GM12872 (cell line): ENCODE measurements around the gene TSEN15.

Experiments used
- CTCF ChIP-seq: IDR thresholded peaks from 3 replicates; pipeline ENCODE4 v1.5.1; 2011; ENCODE audit warnings: low read depth, mild to moderate bottlenecking, low read length, moderate library complexity; ENCODE audit not compliant: insufficient read depth

Gene TSEN15

GRCh38 chr1:184116287-184116686 is 64.8 kb downstream of the TSEN15 start:
- no peak for TF ChIP-seq CTCF

GRCh38 chr1:184118046-184118445 is 66.5 kb downstream of the TSEN15 start:
- no peak for TF ChIP-seq CTCF
